Neural progenitor cell (in vitro differentiated cells): ENCODE measurements around the gene CCR6. TPM values are rescaled to one million over a fixed set of nuclear protein-coding genes. Genes with fewer than 3 reads are reported as not detected.
A peak's percentile ranks its signal among the peaks of the same experiment; 100 is the strongest.

Experiments used
- DNase-seq: peaks from one replicate; pipeline ENCODE4 v3.0.0-alpha.2; 2016; ENCODE audit warnings: low spot score
- H2AFZ ChIP-seq: fragments of 200-600 bp; sonication (generic); replicated peaks from 2 replicates; pipeline ENCODE4 v1.6.1; 2016; ENCODE audit warnings: antibody characterized with exemption
- H3F3A ChIP-seq: fragments of 200-600 bp; sonication (generic); 2 replicates; pipeline ENCODE4 v1.6.1; 2016; ENCODE audit warnings: antibody characterized with exemption, low read depth
- H3K27ac ChIP-seq: fragments of 200-600 bp; sonication (generic); 2 replicates; pipeline ENCODE4 v1.5.1; 2016; ENCODE audit warnings: mild to moderate bottlenecking
- H3K27me3 ChIP-seq: fragments of 200-600 bp; sonication (generic); 2 replicates; pipeline ENCODE4 v1.6.1; 2016; ENCODE audit warnings: mild to moderate bottlenecking, moderate library complexity
- H3K36me3 ChIP-seq: fragments of 200-600 bp; sonication (generic); 2 replicates; pipeline ENCODE4 v1.5.1; 2016
- H3K4me1 ChIP-seq: fragments of 200-600 bp; sonication (generic); 2 replicates; pipeline ENCODE4 v1.6.1; 2016; ENCODE audit warnings: mixed run types
- H3K4me2 ChIP-seq: fragments of 200-600 bp; sonication (generic); 2 replicates; pipeline ENCODE4 v1.6.1; 2016
- H3K4me3 ChIP-seq: fragments of 200-600 bp; sonication (generic); 2 replicates; pipeline ENCODE4 v1.5.1; 2016
- H3K79me2 ChIP-seq: fragments of 200-600 bp; sonication (generic); 2 replicates; pipeline ENCODE4 v1.6.1; 2016; ENCODE audit warnings: low read depth
- H3K9ac ChIP-seq: fragments of 200-600 bp; sonication (generic); 2 replicates; pipeline ENCODE4 v1.6.1; 2016
- H3K9me3 ChIP-seq: fragments of 200-600 bp; sonication (generic); 2 replicates; pipeline ENCODE4 v1.5.1; 2016; ENCODE audit warnings: low read depth
- H4K20me1 ChIP-seq: fragments of 200-600 bp; sonication (generic); 2 replicates; pipeline ENCODE4 v1.6.1; 2016; ENCODE audit warnings: low read depth
- H3K27ac Mint-ChIP-seq: 3 replicates; pipeline ENCODE4 v1.8.0; 2021; ENCODE audit warnings: mixed read lengths
- H3K27me3 Mint-ChIP-seq: 2 replicates; pipeline ENCODE4 v1.8.0; 2022; ENCODE audit warnings: low read depth, mild to moderate bottlenecking, inconsistent platforms, moderate library complexity, mixed read lengths; ENCODE audit not compliant: insufficient read depth
- H3K36me3 Mint-ChIP-seq: 3 replicates; pipeline ENCODE4 v1.8.0; 2021; ENCODE audit warnings: mixed read lengths
- H3K4me1 Mint-ChIP-seq: 3 replicates; pipeline ENCODE4 v1.8.0; 2021; ENCODE audit warnings: mixed read lengths
- H3K4me3 Mint-ChIP-seq: 3 replicates; pipeline ENCODE4 v1.8.0; 2021; ENCODE audit warnings: mild to moderate bottlenecking, moderate library complexity, mixed read lengths
- H3K9me3 Mint-ChIP-seq: 3 replicates; pipeline ENCODE4 v1.8.0; 2020; ENCODE audit warnings: mixed read lengths
- EZH2 ChIP-seq: fragments of 200-600 bp; sonication (generic); IDR thresholded peaks from 2 replicates; pipeline ENCODE4 v1.6.1; 2017; ENCODE audit warnings: antibody characterized with exemption, mild to moderate bottlenecking, moderate library complexity
- EZH2phosphoT487 ChIP-seq: fragments of 200-600 bp; sonication (generic); IDR thresholded peaks from 2 replicates; pipeline ENCODE4 v1.6.1; 2017; ENCODE audit warnings: antibody characterized with exemption
- total RNA-seq: library from RNA; depleted of rRNA; stranded (reverse); fragments of >200 nt; gene quantifications from 2 replicates; pipeline ENCODE4 v1.2.3, GENCODE V29; 2015; ENCODE audit warnings: low replicate concordance
- TF ChIP-seq, protein P1 (sequence below): fragments of 200-600 bp; sonication (generic); IDR thresholded peaks from 2 replicates; pipeline ENCODE4 v1.5.1; 2017; ENCODE audit warnings: antibody characterized with exemption, mild to moderate bottlenecking

The CCR6 gene
- total RNA-seq, 1 donor from 2014 or later: not detected

DNA sequence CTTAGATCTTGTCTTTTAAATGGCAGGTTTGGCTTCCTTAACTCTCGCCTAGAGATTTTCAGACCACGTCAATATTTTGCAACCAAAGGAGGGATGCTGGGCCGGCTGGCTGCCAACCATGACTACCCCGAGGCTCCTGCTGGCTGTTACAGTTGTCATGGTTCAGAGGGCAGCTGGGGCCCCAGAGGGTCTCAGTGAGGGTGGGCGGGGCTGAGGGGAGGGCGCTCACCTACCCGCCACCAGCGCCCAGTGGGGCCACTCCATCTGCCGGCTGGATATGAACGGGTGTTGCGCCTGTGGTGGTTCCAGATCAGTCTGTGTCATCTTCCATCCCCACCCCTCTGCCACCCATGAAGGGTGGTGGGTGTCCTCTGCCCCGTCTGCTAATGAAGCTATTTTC is 22.6 kb downstream of the CCR6 start:
- Mint-ChIP-seq H3K27me3 (peaks cover 9% of the 10 kb centered on the region), H3K36me3 (no peaks in the 10 kb centered on the region), H3K9me3 (peaks cover 2% of the 10 kb centered on the region), H3K4me1 (peaks cover 33% of the 10 kb centered on the region), H3K4me3 (no peak overlapping the region), H3K27ac (no peak overlapping the region)
- H3F3A ChIP-seq: peaks cover 26% of the 10 kb centered on the region
- no peak overlapping the region for H2AFZ ChIP-seq
- H3K27me3 ChIP-seq: peaks cover 23% of the 10 kb centered on the region
- H3K9me3 ChIP-seq: no peaks in the 10 kb centered on the region
- no peak for DNase-seq
- no peak overlapping the region for H3K4me2 ChIP-seq
- no peaks in the 10 kb centered on the region for H3K36me3 ChIP-seq
- no peak overlapping the region for H3K4me3 ChIP-seq
- H4K20me1 ChIP-seq: no peaks in the 10 kb centered on the region
- TF ChIP-seq, protein P1, sequence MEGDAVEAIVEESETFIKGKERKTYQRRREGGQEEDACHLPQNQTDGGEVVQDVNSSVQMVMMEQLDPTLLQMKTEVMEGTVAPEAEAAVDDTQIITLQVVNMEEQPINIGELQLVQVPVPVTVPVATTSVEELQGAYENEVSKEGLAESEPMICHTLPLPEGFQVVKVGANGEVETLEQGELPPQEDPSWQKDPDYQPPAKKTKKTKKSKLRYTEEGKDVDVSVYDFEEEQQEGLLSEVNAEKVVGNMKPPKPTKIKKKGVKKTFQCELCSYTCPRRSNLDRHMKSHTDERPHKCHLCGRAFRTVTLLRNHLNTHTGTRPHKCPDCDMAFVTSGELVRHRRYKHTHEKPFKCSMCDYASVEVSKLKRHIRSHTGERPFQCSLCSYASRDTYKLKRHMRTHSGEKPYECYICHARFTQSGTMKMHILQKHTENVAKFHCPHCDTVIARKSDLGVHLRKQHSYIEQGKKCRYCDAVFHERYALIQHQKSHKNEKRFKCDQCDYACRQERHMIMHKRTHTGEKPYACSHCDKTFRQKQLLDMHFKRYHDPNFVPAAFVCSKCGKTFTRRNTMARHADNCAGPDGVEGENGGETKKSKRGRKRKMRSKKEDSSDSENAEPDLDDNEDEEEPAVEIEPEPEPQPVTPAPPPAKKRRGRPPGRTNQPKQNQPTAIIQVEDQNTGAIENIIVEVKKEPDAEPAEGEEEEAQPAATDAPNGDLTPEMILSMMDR: no peak
- TF ChIP-seq EZH2 (no peak), EZH2phosphoT487 (no peak)
- H3K79me2 ChIP-seq: no peaks in the 10 kb centered on the region
- H3K9ac ChIP-seq: no peak overlapping the region
- H3K27ac ChIP-seq: no peak overlapping the region
- H3K4me1 ChIP-seq: peaks cover 25% of the 10 kb centered on the region

DNA sequence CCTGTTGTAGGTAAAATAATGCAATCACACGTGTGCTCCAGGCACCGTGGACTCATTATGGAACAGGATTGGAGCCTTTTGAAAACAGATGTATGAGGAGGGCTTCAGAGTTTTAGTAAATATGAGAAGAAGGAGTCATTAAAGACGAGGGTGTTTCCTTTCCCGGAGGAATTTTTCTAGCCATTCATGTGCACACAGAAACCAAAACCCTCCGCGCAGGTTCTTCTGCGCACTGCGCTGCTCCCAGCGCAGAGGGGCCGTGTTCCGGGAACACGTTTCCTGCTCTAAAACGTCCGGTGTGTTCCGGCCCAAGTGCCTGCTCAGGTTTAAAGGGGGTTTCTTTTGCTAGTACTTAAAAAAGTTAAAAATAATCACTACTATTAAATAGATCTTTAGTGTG is 23.2 kb downstream of the CCR6 start:
- Mint-ChIP-seq H3K27ac (no peak overlapping the region), H3K36me3 (no peaks in the 10 kb centered on the region), H3K4me3 (no peak overlapping the region), H3K4me1 (peaks cover 26% of the 10 kb centered on the region), H3K27me3 (peaks cover 9% of the 10 kb centered on the region), H3K9me3 (peaks cover 2% of the 10 kb centered on the region)
- H3K9me3 ChIP-seq: no peaks in the 10 kb centered on the region
- DNase-seq: no peak
- H3K27ac ChIP-seq: no peak overlapping the region
- no peaks in the 10 kb centered on the region for H3K36me3 ChIP-seq
- no peaks in the 10 kb centered on the region for H3K79me2 ChIP-seq
- no peak for TF ChIP-seq EZH2phosphoT487
- no peaks in the 10 kb centered on the region for H4K20me1 ChIP-seq
- H3K9ac ChIP-seq: no peak overlapping the region
- peaks cover 20% of the 10 kb centered on the region for H3F3A ChIP-seq
- peaks cover 23% of the 10 kb centered on the region for H3K27me3 ChIP-seq
- peak overlapping the region; percentile 27 for H3K4me3 ChIP-seq
- no peak overlapping the region for H2AFZ ChIP-seq
- peaks cover 18% of the 10 kb centered on the region for H3K4me1 ChIP-seq
- peak overlapping the region; percentile 71 for H3K4me2 ChIP-seq

DNA sequence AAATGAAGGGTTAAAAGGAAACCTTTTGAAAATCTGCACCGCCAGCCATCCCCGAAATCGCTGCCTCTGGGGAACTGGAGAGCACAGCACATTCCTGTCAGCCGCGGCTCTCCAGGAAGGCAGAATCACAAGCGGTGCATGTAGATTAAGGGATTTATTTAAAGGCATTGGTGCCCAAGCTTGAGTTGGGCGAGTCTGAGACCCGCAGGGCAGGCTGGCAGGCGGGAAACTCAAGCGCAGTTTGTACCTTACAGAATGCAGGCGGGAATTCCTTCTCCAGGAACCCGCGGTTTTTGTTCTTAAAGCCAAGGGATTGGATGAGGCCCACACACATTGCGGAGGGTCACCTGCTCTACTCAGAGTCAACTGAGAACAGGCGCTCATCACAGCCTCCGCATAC is 24.1 kb downstream of the CCR6 start:
- no peak overlapping the region for H3K27ac ChIP-seq
- H3K4me2 ChIP-seq: peak overlapping the region; percentile 71
- no peaks in the 10 kb centered on the region for H3K9me3 ChIP-seq
- no peaks in the 10 kb centered on the region for H3K36me3 ChIP-seq
- peaks cover 15% of the 10 kb centered on the region for H3K4me1 ChIP-seq
- H3K4me1 Mint-ChIP-seq: peaks cover 21% of the 10 kb centered on the region
- H3K79me2 ChIP-seq: no peaks in the 10 kb centered on the region
- H2AFZ ChIP-seq: peak overlapping the region; percentile 75
- peak overlapping the region; percentile 73 for H3K4me3 Mint-ChIP-seq
- no peaks in the 10 kb centered on the region for H3K36me3 Mint-ChIP-seq
- peaks cover 2% of the 10 kb centered on the region for H3K9me3 Mint-ChIP-seq
- TF ChIP-seq, protein P1: no peak
- TF ChIP-seq EZH2phosphoT487: no peak
- H3K27me3 Mint-ChIP-seq: peaks cover 9% of the 10 kb centered on the region
- DNase-seq: peak; percentile 73
- H3F3A ChIP-seq: peaks cover 19% of the 10 kb centered on the region
- H4K20me1 ChIP-seq: no peaks in the 10 kb centered on the region
- no peak overlapping the region for H3K9ac ChIP-seq
- peak overlapping the region; percentile 27 for H3K4me3 ChIP-seq
- H3K27ac Mint-ChIP-seq: peak overlapping the region; percentile 9
- peaks cover 23% of the 10 kb centered on the region for H3K27me3 ChIP-seq

DNA sequence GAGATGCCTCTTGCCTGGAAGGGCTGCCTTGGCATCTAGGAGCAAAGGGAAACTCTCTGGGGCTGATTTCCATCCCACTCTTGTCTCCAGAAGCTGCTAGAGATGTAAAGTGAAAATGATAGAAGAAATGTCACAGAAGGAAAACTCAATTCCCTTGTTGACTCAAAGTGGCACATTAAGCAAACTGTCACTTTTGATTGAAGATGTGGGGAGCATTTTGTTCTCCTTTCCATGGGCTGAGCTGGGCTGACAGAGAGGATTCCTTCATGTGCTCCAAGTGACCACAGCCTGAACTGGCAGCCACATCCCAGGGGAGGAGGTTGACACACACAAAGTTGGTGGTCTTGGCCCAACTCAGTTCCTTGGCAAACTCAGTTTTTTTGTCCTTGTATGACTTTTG is 25.1 kb downstream of the CCR6 start:
- Histone ChIP-seq H3K9me3 (no peaks in the 10 kb centered on the region), H3K4me2 (no peak overlapping the region), H3K36me3 (no peaks in the 10 kb centered on the region), H2AFZ (no peak overlapping the region), H3K9ac (no peak overlapping the region), H3K4me3 (no peak overlapping the region), H3F3A (peaks cover 16% of the 10 kb centered on the region), H3K27me3 (peaks cover 23% of the 10 kb centered on the region), H3K79me2 (no peaks in the 10 kb centered on the region), H3K27ac (no peak overlapping the region), H3K4me1 (peaks cover 15% of the 10 kb centered on the region), H4K20me1 (no peaks in the 10 kb centered on the region)
- Mint-ChIP-seq H3K36me3 (no peaks in the 10 kb centered on the region), H3K27ac (no peak overlapping the region), H3K27me3 (peaks cover 9% of the 10 kb centered on the region), H3K4me3 (no peak overlapping the region), H3K9me3 (peaks cover 2% of the 10 kb centered on the region), H3K4me1 (peaks cover 17% of the 10 kb centered on the region)
- DNase-seq: no peak
- TF ChIP-seq EZH2phosphoT487 (no peak), EZH2 (no peak)
- TF ChIP-seq, protein P1: no peak
